DMS53 treated with DMSO at 0.1 percent for 48 hours (cell line): ENCODE measurements around the gene EZR.

ENCODE experiments used
- DNase-seq: peaks from one replicate; lab custom pipeline; 2025; ENCODE audit not compliant: unreplicated experiment; lab: John Stamatoyannopoulos, UW

Gene EZR

DNA sequence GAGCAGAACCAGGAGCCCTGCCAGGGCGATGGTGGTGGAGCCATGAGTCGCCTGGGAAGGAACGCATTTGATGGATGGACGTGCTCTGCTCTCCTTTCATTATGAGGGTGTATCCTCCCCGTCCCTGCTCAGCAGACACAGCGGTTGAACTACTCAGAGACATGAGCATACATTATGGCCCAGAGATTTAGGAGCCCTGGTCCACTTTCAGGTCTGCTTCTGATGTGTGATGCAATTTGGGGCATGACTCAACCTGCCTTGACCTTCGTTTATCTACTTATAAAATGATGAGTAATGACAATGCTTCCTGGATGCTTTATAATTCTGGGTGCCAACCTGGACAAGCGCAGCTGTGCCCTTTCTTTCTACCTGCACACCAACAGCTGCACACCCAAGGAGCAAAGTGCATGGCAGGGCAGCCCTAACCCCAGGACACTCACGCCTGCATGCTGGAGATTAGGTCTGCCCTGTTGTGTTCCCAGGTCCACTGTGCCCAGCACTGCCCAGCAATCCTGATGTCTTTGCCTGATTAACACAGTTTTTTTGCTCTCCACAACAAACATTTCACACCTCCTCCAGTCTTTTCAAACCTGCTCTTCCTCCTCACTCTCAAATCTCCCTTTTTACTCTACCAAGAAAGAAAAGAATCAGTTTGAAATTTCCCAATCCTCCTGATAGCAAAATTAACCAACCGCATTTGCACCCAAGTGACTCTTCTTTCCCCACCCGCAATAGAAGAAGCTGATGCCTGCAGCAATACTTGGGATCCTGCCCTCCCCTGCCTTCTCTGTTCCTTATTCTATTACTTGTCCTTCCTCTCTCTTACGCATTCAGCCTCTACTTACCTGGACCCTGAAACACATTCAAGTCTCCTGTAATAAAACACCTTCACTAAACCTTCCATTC is 81.2 kb downstream of the EZR start:
- DNase-seq = no peak

DNA sequence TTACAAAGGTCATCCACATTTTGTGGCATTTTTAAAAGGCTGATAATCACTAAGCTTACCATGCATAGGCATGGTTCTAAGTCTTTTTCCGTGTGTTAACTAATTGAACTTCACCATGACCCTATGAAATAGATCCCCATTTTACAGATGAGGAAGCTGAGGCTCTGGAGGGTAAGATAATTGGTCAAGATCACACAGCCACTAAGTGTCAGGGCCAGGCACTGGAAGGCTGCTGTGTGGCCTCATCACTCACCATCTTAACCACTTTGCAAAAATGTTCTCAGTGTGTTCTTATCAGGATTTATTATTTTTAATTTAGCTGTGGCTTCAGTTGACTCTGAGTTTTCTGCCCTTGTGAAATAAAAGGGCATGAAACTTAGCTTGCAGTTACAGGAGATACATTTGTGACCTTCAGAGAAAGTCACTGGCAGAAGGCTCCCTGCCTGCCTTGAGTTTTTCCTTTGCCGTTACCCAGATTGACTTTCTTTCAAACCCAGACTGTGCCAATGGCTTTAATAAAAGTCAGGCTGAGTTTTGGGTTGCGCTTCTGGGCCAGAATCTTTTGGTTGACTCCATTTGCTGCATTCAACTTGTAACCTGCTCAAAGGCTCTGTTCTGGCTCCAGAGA is 82.0 kb downstream of the EZR start:
- DNase-seq = no peak

- no peak for DNase-seq
Measured at GRCh38 chr6:158735009-158735408, 84.2 kb downstream of the EZR start.

GRCh38 chr6:158730541-158730907 is 88.6 kb downstream of the EZR start:
- no peak for DNase-seq

GRCh38 chr6:158729906-158730540 is 89.1 kb downstream of the EZR start:
- DNase-seq = no peak

- DNase-seq = no peak
Measured at GRCh38 chr6:158725704-158726103, 93.5 kb downstream of the EZR start.

DNA sequence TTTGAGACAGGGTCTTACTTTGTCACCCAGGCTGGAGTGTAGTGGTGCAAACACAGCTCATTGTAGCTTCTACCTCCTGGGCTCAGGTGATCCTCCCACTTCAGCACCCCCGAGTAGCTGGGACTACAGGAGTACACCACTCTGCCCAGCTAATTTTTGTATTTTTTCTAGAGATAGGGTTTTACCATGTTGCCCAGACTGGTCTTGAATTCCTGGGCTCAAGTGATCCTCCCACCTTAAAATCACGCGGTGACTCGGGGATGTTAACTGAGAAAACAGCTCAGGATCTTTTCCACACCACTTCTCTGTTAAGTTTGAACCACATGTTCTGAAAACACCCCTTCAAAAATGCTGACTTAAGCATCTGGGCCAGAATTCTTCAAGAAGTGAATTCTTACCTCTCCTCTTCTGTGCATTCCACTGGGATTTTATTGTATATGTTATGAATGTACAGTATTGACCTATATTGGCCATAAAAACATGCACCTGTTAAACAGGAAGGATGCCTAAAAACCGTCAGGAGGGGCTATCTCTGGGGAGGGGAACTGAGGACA is 96.9 kb downstream of the EZR start:
- DNase-seq = no peak

DNA sequence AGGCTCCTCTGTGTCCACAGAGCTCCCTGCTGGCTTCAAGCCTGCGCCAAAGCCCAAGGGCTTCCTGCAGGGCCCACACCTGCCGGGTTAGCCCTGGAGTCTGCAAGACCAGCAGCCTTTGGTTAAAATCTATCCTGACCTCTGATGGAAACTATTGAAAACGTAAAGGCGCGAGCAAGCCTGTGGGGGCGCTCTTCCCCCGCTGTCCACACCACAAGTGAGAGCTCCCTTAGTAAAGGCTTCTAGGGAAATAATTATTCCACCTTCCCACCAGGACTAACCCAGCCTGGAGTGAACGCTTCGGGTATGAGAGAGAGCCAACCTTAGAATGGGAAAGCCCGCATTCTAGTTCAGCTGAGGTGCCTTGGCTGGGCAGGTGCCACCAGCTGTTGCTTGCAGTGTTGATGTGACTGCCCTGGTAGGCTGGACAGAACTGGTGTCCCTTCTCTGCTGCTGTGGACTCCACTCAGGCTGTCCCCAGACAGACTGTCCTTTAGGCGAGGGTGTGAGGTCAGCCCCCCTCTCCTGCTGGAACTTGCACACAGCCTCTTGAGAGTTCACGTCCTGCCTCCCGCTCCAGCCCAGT is 100.6 kb downstream of the EZR start:
- DNase-seq = no peak

- no peak for DNase-seq
Measured at GRCh38 chr6:158717341-158718330, 101.5 kb downstream of the EZR start.
